GM18508 (cell line): ENCODE measurements around the gene MYH9.

Experiments
- ATAC-seq: cut with Tn5 transposase; IDR thresholded peaks from one replicate; pipeline ENCODE4 v1.9.1; 2021; ENCODE audit warnings: moderate number of reproducible peaks; ENCODE audit not compliant: insufficient read depth, unreplicated experiment

The MYH9 gene

GRCh38 chr22:36321797-36322601 is 65.8 kb downstream of the MYH9 start:
- ATAC-seq: no peak

GRCh38 chr22:36320553-36320952 is 67.2 kb downstream of the MYH9 start:
- ATAC-seq: no peak

GRCh38 chr22:36319595-36320497 is 67.9 kb downstream of the MYH9 start:
- no peak for ATAC-seq

GRCh38 chr22:36318442-36318841 is 69.3 kb downstream of the MYH9 start:
- no peak for ATAC-seq

GRCh38 chr22:36317658-36318271 is 70.0 kb downstream of the MYH9 start:
- no peak for ATAC-seq

- no peak for ATAC-seq
Observed at GRCh38 chr22:36316419-36316818, 71.3 kb downstream of the MYH9 start.

GRCh38 chr22:36315325-36315724 is 72.4 kb downstream of the MYH9 start:
- no peak for ATAC-seq

- ATAC-seq: no peak
Observed at GRCh38 chr22:36311386-36312085, 76.2 kb downstream of the MYH9 start.

GRCh38 chr22:36308880-36309279 is 78.9 kb downstream of the MYH9 start:
- ATAC-seq: no peak

GRCh38 chr22:36306227-36306626 is 81.5 kb downstream of the MYH9 start:
- no peak for ATAC-seq

GRCh38 chr22:36305813-36306212 is 82.0 kb downstream of the MYH9 start:
- no peak for ATAC-seq

GRCh38 chr22:36304429-36304828 is 83.3 kb downstream of the MYH9 start:
- ATAC-seq: no peak

- ATAC-seq: no peak
Observed at GRCh38 chr22:36303874-36304273, 83.9 kb downstream of the MYH9 start.

GRCh38 chr22:36303115-36303467 is 84.7 kb downstream of the MYH9 start:
- no peak for ATAC-seq

- no peak for ATAC-seq
Observed at GRCh38 chr22:36302439-36303114, 85.2 kb downstream of the MYH9 start.

- no peak for ATAC-seq
Observed at GRCh38 chr22:36301851-36302250, 85.9 kb downstream of the MYH9 start.

GRCh38 chr22:36301384-36301828 is 86.4 kb downstream of the MYH9 start:
- ATAC-seq: no peak

GRCh38 chr22:36300396-36301212 is 87.2 kb downstream of the MYH9 start:
- ATAC-seq: no peak

- no peak for ATAC-seq
Observed at GRCh38 chr22:36299911-36300310, 87.9 kb downstream of the MYH9 start.
